HG02623 (cell line): ENCODE measurements around the gene HDAC9.

ENCODE experiments used
- ATAC-seq: cut with Tn5 transposase; IDR thresholded peaks from one replicate; pipeline ENCODE4 v1.9.1; 2021; ENCODE audit warnings: moderate library complexity; ENCODE audit not compliant: unreplicated experiment

Gene HDAC9

GRCh38 chr7:18653381-18654155 lies 158.0 kb downstream of the HDAC9 start:
- no peak for ATAC-seq

- ATAC-seq, result no peak
These were observed 159.2 kb downstream of the HDAC9 start for GRCh38 chr7:18654709-18655108.

GRCh38 chr7:18655506-18655905 lies 160.0 kb downstream of the HDAC9 start:
- ATAC-seq, result no peak

GRCh38 chr7:18655912-18656311 lies 160.4 kb downstream of the HDAC9 start:
- ATAC-seq, result no peak

- ATAC-seq, result no peak
These were observed 160.8 kb downstream of the HDAC9 start for GRCh38 chr7:18656362-18656761.

- ATAC-seq, result no peak
These were observed 164.2 kb downstream of the HDAC9 start for GRCh38 chr7:18659746-18660145.

- no peak for ATAC-seq
These were observed 167.8 kb downstream of the HDAC9 start for GRCh38 chr7:18663321-18663720.

- peak; percentile 99 for ATAC-seq
These were observed 170.7 kb downstream of the HDAC9 start for GRCh38 chr7:18666107-18666728.

GRCh38 chr7:18667466-18667865 lies 171.9 kb downstream of the HDAC9 start:
- ATAC-seq, result no peak

GRCh38 chr7:18671176-18671575 lies 175.6 kb downstream of the HDAC9 start:
- ATAC-seq, result no peak

- ATAC-seq, result no peak
These were observed 180.0 kb downstream of the HDAC9 start for GRCh38 chr7:18675579-18675978.

GRCh38 chr7:18679261-18679660 lies 183.7 kb downstream of the HDAC9 start:
- ATAC-seq, result no peak

- no peak for ATAC-seq
These were observed 185.0 kb downstream of the HDAC9 start for GRCh38 chr7:18680576-18680975.

GRCh38 chr7:18684916-18685315 lies 189.4 kb downstream of the HDAC9 start:
- no peak for ATAC-seq

- ATAC-seq, result no peak
These were observed 190.4 kb downstream of the HDAC9 start for GRCh38 chr7:18685971-18686370.

- no peak for ATAC-seq
These were observed 194.0 kb downstream of the HDAC9 start for GRCh38 chr7:18689551-18689950.

GRCh38 chr7:18693406-18693805 lies 197.9 kb downstream of the HDAC9 start:
- no peak for ATAC-seq

- ATAC-seq, result no peak
These were observed 198.3 kb downstream of the HDAC9 start for GRCh38 chr7:18693816-18694215.

GRCh38 chr7:18694484-18694883 lies 198.9 kb downstream of the HDAC9 start:
- ATAC-seq, result no peak

GRCh38 chr7:18694911-18695310 lies 199.4 kb downstream of the HDAC9 start:
- ATAC-seq, result no peak

GRCh38 chr7:18698258-18698734 lies 202.7 kb downstream of the HDAC9 start:
- ATAC-seq, result no peak

GRCh38 chr7:18700147-18700546 lies 204.6 kb downstream of the HDAC9 start:
- no peak for ATAC-seq
